Measurements from ENCODE around the gene FBXO4. TPM values are rescaled to one million over a fixed set of nuclear protein-coding genes. Genes with fewer than 3 reads are reported as not detected.

FBXO4 gene
- total and polyA plus RNA-seq, 12 donors, result 8.7 to 17.3 (median 13.7) TPM

DNA sequence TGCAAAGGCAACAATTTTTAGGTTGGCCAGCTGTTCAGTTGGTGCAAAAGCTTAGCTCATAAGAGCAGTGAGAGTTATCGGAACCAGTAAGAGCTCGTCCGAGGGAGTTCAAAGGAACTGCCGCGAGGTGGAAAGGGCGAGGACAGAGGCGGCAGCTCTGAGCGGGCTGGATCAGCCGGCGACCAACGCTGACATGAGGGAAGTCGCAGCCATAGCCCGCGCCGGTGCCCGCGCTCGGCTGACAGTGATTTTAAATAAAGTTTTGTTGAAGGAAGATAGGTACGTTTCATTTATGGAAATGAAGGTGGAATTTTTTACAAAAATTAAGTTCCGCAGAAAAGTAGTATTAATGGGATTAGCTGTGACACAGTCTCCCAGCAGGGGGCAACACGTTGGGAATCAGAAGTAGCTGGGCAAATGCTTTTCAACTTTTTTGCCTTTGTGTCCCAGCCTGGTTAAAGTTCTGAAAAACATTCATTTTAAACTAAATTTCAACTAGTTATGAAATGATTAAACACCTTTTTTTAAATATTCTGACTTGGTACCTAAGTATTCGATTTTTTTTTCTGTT lies 43.2 kb downstream of the FBXO4 start:
- Histone ChIP-seq H3K36me3 (replicated peaks in 1 of 2) (no peaks in the 10 kb centered on the region), H3K9me3 (replicated peaks in 1 of 3) (peaks cover 0 to 6% (median 0%) of the 10 kb centered on the region in 3 donors), H3K27ac (no peak overlapping the region), H3K27me3 (no peaks in the 10 kb centered on the region), H3K4me3 (no peak overlapping the region), H3K4me1 (replicated peaks in 1 of 2) (no peaks in the 10 kb centered on the region)
- WGBS, 4 donors, result 90 to 92% (median 91%) methylated on average over 22 of the region's 22 CpGs
- no peak for DNase-seq
- intact Hi-C loops (cut with DNase I), result no loop called here
- no peak for TF ChIP-seq POLR2A (IDR thresholded peaks at IDR 0.05)

GRCh38 chr5:41973087-41973486 lies 48.0 kb downstream of the FBXO4 start:
- Histone ChIP-seq H3K4me3 (no peak overlapping the region), H3K9me3 (replicated peaks in 1 of 3) (peaks cover 0 to 6% (median 0%) of the 10 kb centered on the region in 3 donors), H3K27me3 (no peaks in the 10 kb centered on the region), H3K27ac (no peak overlapping the region), H3K36me3 (replicated peaks in 1 of 2) (no peaks in the 10 kb centered on the region), H3K4me1 (replicated peaks in 1 of 2) (no peaks in the 10 kb centered on the region)
- TF ChIP-seq POLR2A (IDR thresholded peaks at IDR 0.05), result no peak
- TF ChIP-seq, protein P1, sequence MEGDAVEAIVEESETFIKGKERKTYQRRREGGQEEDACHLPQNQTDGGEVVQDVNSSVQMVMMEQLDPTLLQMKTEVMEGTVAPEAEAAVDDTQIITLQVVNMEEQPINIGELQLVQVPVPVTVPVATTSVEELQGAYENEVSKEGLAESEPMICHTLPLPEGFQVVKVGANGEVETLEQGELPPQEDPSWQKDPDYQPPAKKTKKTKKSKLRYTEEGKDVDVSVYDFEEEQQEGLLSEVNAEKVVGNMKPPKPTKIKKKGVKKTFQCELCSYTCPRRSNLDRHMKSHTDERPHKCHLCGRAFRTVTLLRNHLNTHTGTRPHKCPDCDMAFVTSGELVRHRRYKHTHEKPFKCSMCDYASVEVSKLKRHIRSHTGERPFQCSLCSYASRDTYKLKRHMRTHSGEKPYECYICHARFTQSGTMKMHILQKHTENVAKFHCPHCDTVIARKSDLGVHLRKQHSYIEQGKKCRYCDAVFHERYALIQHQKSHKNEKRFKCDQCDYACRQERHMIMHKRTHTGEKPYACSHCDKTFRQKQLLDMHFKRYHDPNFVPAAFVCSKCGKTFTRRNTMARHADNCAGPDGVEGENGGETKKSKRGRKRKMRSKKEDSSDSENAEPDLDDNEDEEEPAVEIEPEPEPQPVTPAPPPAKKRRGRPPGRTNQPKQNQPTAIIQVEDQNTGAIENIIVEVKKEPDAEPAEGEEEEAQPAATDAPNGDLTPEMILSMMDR (IDR thresholded peaks at IDR 0.05), result no peak
- no peak for DNase-seq
- intact Hi-C loops (cut with DNase I), result no loop called here
- 84 to 99% (median 89%) methylated on average over 3 of the region's 3 CpGs for WGBS, 4 donors

- Histone ChIP-seq H3K27ac (no peak overlapping the region), H3K4me3 (no peak overlapping the region), H3K9me3 (replicated peaks in 1 of 3) (peaks cover 0 to 6% (median 0%) of the 10 kb centered on the region in 3 donors), H3K4me1 (replicated peaks in 1 of 2) (no peaks in the 10 kb centered on the region), H3K27me3 (no peaks in the 10 kb centered on the region), H3K36me3 (replicated peaks in 1 of 2) (no peaks in the 10 kb centered on the region)
- TF ChIP-seq, protein P1 (IDR thresholded peaks at IDR 0.05), result no peak
- no peak for TF ChIP-seq POLR2A (IDR thresholded peaks at IDR 0.05)
- DNase-seq, result no peak
- 59 to 70% (median 66%) methylated on average over 2 of the region's 2 CpGs for WGBS, 4 donors
- intact Hi-C loops (cut with DNase I), result no loop called here
Observed at GRCh38 chr5:41973887-41974286, 48.8 kb downstream of the FBXO4 start.

- TF ChIP-seq, protein P1 (IDR thresholded peaks at IDR 0.05), result no peak
- TF ChIP-seq POLR2A (IDR thresholded peaks at IDR 0.05), result no peak
- DNase-seq, result no peak
- no peaks in the 10 kb centered on the region for H3K4me1 ChIP-seq (replicated peaks in 1 of 2)
- H3K36me3 ChIP-seq (replicated peaks in 1 of 2), result no peaks in the 10 kb centered on the region
- H3K4me3 ChIP-seq, result no peak overlapping the region
- H3K9me3 ChIP-seq (replicated peaks in 1 of 3), result no peaks in the 10 kb centered on the region
- H3K27ac ChIP-seq, result no peak overlapping the region
- WGBS, 4 donors, result 82 to 90% (median 86%) methylated on average over 1 of the region's 1 CpG
- intact Hi-C loops (cut with DNase I), result no loop called here
- H3K27me3 ChIP-seq, result no peaks in the 10 kb centered on the region
Observed at GRCh38 chr5:41978676-41979075, 53.6 kb downstream of the FBXO4 start.

DNA sequence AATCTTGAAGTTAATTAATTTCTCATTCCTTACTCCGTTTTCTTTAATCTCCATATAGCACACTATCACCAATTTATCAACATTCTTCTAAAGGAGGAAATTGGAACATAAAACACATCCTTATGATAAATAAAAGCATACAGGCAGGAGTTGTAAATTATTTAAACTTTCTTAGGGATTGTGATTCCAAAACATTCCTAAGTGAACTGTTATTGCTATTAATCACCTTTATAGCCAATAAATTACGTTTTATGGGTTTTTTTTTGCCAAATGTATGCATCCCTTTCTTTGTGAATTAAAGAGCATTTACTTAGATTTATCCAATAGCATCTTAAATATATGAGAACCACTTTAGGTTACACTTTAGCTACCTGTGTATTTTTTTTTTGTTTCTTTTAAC lies 55.3 kb downstream of the FBXO4 start:
- intact Hi-C loops (cut with DNase I), result no loop called here
- Histone ChIP-seq H3K4me1 (replicated peaks in 1 of 2) (no peaks in the 10 kb centered on the region), H3K27me3 (no peaks in the 10 kb centered on the region), H3K36me3 (replicated peaks in 1 of 2) (no peaks in the 10 kb centered on the region), H3K4me3 (no peak overlapping the region), H3K27ac (no peak overlapping the region), H3K9me3 (replicated peaks in 1 of 3) (no peaks in the 10 kb centered on the region)
- 19 to 36% (median 28%) methylated on average over 2 of the region's 2 CpGs for WGBS, 4 donors
- TF ChIP-seq, protein P1 (IDR thresholded peaks at IDR 0.05), result no peak
- TF ChIP-seq POLR2A (IDR thresholded peaks at IDR 0.05), result no peak
- DNase-seq, result no peak
